Measurements from ENCODE around the gene TMEM191C. TPM values are rescaled to one million over a fixed set of nuclear protein-coding genes. Genes with fewer than 3 reads are reported as not detected.
A peak's percentile ranks its signal among the peaks of the same experiment; 100 is the strongest.
"Not testable (repeated sequence)": the region's sequence is repeated elsewhere in the genome, so short reads cannot be mapped to it uniquely, and the experiment has no call there.

The TMEM191C gene
- total RNA-seq, 2 experiments from 2014 or later: 1.0 to 1.1 TPM

DNA sequence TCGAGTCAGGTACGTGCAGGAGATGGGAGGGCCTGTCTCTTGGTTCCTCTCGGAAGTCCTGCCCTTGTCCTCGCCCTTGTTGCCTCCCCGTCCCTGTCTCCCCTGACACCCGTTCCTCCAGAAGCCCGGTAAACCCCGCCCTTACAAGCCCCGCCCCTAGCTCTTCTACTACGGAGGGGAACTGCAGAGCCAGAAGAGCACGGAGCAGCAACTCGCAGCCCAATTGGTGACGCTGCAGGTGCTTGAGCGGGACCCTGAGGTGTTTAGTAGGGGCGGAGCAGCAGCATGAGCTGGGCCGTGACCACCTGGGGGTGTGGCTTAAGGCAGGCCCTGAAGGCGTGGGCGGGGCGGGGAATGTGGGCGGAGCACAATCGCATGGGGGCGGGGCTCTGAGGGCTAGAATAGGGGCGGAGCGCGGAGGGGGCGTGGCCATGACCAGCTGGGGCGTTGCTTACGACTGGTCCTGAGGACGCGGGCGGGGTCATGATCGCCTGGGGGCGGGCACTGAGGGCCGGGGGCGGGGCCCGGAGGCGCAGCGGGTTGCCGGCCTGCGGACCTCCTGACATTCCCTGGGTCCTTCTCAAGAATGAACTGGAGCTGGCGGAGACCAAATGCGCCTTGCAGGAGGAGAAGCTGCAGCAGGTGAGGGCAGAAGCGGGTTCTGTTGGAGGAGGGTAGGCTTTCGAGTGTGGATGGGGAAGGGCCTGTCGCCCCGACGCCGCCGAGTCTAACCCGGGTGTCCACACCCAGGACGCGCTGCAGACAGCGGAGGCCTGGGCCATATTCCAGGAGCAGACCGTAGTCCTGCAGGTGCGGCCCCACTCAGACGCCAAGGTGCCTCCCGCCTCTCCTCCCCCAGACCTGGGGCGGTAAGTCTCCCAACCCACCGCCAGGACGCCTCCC, 1.3 kb downstream of the TMEM191C start:
- CTCF ChIA-PET; H3K9me3 Mint-ChIP-seq (ENCODE audit: low read depth); H3K4me1 Mint-ChIP-seq; H3K36me3 Mint-ChIP-seq (ENCODE audit: low read depth); intact Hi-C loops (cut with DNase I, micrococcal nuclease); H3K27me3 Mint-ChIP-seq; POLR2A ChIA-PET: not testable (repeated sequence)
- Mint-ChIP-seq H3K4me3 (peak overlapping the region; percentile 77), H3K27ac (peak overlapping the region; percentile 79)
- ATAC-seq (peak; percentile 93), DNase-seq (peak; percentile 95)

DNA sequence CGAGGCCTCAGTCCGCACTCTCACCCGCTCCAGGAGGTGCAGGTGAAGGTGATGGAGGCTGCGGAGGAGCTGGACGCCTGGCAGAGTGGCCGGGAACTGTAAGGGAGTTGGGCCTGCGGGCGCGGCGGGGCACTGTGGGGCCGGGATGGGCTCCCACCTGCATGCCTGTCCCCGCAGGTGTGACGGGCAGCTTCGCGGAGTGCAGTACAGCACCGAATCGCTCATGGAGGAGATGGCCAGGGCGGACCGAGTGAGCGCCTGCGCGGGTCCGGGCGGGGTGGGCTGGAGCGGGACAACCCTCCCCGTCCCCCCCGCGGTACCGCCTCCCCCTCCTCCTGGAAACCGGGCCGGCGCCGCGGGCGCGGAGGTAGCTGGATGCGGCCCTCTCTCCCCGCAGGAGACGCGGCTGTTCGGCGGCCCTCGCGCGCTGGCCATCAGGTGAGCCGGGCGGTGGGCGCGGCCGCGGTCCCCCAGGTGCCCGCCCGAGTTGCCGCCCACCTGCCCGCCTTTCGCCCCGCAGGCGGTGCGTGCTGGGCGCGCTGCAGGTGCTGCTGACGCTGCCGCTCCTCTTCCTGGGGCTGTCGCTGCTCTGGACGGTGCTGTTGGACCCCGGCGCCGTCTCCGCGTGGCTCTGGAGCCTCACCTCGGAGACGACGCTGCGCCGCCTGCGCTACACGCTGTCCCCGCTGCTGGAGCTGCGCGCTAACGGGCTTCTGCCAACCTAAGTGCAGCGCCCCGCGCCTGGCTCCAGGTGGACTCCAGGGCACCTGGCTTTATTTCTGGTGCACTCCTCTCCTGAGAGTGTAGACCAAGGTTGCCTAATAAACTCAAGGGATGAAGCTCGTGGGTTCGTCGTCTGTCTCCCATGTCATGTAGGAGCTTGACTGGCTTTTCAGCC, 2.2 kb downstream of the TMEM191C start:
- ATAC-seq (peak; percentile 0), DNase-seq (peak; percentile 43)
- CTCF ChIA-PET; H3K27ac Mint-ChIP-seq; H3K4me1 Mint-ChIP-seq; POLR2A ChIA-PET; H3K36me3 Mint-ChIP-seq (ENCODE audit: low read depth); H3K9me3 Mint-ChIP-seq (ENCODE audit: low read depth); H3K4me3 Mint-ChIP-seq; intact Hi-C loops (cut with DNase I, micrococcal nuclease); H3K27me3 Mint-ChIP-seq: not testable (repeated sequence)

DNA sequence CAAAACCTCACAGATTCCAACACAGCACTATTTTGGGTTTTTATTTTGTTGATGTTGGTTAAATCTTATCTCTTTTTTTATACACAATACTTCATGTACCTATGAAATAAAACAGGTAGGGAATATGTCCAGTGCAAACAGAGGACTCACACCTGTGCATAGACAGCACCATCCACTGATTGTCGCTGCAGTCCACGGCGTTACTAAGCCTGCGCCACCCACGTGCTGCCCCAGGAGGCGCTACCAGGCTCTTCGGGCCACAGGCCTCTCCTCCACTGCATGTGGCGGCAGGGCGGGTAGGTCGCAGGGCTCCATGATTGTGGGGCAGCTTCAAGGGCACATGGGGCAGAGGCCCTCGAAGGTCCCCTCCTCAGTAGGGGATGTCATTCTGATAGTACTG, 5.8 kb downstream of the TMEM191C start:
- H3K4me3 Mint-ChIP-seq; H3K27me3 Mint-ChIP-seq; H3K4me1 Mint-ChIP-seq; ATAC-seq; DNase-seq; H3K9me3 Mint-ChIP-seq (ENCODE audit: low read depth); H3K27ac Mint-ChIP-seq; H3K36me3 Mint-ChIP-seq (ENCODE audit: low read depth); CTCF ChIA-PET; intact Hi-C loops (cut with DNase I, micrococcal nuclease); POLR2A ChIA-PET: not testable (repeated sequence)

DNA sequence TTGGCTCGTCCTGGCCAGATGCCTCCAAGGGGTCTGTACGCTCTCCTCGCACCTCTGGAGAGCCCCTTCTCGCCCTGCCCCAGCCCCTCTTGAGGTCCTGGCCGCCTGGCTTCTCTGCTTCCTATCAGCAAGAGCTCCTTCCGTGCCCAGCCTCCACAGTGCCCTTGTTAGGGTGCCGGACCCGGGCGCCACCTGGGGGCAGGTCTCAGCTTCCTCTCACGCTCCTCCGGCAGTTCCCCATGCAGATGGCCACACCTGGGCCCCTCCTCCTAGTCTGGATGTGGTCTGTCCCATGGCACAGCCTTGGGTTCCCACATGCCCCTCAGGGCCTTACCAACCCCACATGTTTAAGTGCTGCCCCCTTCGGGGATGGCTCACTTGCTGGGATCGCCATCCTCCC, 6.5 kb downstream of the TMEM191C start:
- H3K27me3 Mint-ChIP-seq; intact Hi-C loops (cut with DNase I, micrococcal nuclease); H3K4me3 Mint-ChIP-seq; H3K9me3 Mint-ChIP-seq (ENCODE audit: low read depth); H3K27ac Mint-ChIP-seq; DNase-seq; H3K36me3 Mint-ChIP-seq (ENCODE audit: low read depth); CTCF ChIA-PET; ATAC-seq; POLR2A ChIA-PET; H3K4me1 Mint-ChIP-seq: not testable (repeated sequence)

DNA sequence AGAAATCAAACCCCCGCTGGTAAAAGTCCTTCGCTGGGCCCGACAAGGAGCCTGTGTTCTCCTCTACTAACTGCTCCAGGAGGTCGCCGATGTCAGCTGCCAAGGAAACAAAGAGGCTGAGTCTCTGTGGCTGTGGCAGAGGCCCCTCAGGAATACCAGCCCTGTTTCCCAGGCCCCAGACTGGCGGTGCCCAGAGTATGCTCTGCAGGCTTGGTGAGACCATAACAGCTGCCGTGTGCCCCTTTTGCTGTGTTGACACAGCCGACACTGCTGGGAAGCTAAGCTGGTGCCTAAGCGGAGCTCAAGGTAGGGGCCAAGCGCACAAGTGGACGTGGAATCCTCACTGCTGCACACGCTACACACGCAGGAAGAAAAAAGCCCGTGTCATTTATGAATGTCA, 16.9 kb downstream of the TMEM191C start:
- ATAC-seq; H3K36me3 Mint-ChIP-seq (ENCODE audit: low read depth); DNase-seq; POLR2A ChIA-PET; H3K9me3 Mint-ChIP-seq (ENCODE audit: low read depth); H3K4me1 Mint-ChIP-seq; intact Hi-C loops (cut with DNase I, micrococcal nuclease); H3K27me3 Mint-ChIP-seq; CTCF ChIA-PET; H3K27ac Mint-ChIP-seq; H3K4me3 Mint-ChIP-seq: not testable (repeated sequence)

DNA sequence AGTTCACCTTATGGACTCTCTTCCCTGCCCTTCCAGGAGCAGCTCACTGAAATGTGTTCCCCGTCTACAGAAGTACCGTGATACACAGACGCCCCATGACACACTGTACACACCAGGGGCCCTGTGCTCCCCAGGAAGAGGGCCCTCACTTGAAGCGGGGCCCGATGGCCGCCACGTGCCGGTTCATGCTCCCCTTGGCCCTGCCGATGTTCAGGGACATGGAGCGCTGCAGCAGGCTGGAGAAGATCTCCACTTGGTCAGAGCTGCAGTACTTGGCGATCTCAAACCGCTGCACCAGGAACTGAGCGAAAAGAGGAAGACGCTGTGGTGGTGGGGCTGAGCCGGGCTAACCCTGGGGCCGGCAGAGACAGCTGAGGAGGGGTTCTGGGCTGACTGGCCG, 20.5 kb downstream of the TMEM191C start:
- H3K4me1 Mint-ChIP-seq; intact Hi-C loops (cut with DNase I, micrococcal nuclease); H3K27ac Mint-ChIP-seq; CTCF ChIA-PET; H3K4me3 Mint-ChIP-seq; H3K27me3 Mint-ChIP-seq; H3K36me3 Mint-ChIP-seq (ENCODE audit: low read depth); ATAC-seq; DNase-seq; H3K9me3 Mint-ChIP-seq (ENCODE audit: low read depth); POLR2A ChIA-PET: not testable (repeated sequence)

DNA sequence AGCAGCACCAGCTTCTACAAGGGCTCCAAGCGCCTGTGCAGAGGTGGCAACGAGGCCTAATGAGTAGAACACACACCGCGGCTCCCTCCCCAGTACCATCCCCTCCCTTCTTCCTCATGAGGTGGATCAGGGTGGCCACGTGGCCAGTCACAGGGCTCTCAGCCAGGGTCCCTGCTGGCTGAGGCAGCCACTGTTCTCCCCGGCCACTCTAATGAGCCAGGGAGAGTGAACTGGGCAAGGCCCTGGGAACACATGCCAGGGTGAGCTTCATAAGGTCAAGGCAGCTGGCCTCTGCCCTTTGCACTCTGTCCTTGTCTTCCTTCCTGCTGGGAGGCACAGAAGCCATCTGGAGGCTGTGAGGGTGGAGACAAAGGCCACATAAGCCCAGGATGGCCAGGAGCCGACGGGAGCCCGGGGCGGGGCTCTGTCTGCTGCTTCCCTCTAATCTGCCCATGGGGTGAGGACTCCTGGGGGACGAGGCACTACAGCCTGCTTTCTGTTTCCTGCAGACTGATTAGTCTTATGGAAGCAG, 22.0 kb downstream of the TMEM191C start:
- H3K4me3 Mint-ChIP-seq; ATAC-seq; H3K4me1 Mint-ChIP-seq; DNase-seq; CTCF ChIA-PET; POLR2A ChIA-PET; H3K27ac Mint-ChIP-seq; H3K36me3 Mint-ChIP-seq (ENCODE audit: low read depth); intact Hi-C loops (cut with DNase I, micrococcal nuclease); H3K9me3 Mint-ChIP-seq (ENCODE audit: low read depth); H3K27me3 Mint-ChIP-seq: not testable (repeated sequence)

DNA sequence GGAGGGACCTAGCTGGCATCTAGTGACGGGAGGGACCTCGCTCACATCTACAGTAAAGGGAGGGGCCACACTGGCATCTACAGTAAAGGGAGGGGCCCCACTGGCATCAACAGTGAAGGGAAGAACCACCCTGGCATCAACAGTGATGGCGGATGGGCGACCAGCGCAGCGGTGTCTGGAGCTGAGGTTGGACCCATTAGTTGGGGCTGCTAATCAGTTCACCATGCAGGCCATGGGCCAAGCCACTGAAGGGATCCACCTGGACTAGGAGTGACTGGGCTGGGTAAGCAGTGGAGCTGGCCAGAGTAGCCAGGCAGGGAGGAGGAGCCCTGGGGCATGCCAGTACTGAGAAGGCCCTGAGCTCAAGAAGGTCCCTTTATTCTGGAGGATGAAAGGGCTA, 23.4 kb downstream of the TMEM191C start:
- H3K4me3 Mint-ChIP-seq; CTCF ChIA-PET; H3K9me3 Mint-ChIP-seq (ENCODE audit: low read depth); H3K36me3 Mint-ChIP-seq (ENCODE audit: low read depth); ATAC-seq; H3K4me1 Mint-ChIP-seq; H3K27ac Mint-ChIP-seq; H3K27me3 Mint-ChIP-seq; intact Hi-C loops (cut with DNase I, micrococcal nuclease); DNase-seq; POLR2A ChIA-PET: not testable (repeated sequence)

DNA sequence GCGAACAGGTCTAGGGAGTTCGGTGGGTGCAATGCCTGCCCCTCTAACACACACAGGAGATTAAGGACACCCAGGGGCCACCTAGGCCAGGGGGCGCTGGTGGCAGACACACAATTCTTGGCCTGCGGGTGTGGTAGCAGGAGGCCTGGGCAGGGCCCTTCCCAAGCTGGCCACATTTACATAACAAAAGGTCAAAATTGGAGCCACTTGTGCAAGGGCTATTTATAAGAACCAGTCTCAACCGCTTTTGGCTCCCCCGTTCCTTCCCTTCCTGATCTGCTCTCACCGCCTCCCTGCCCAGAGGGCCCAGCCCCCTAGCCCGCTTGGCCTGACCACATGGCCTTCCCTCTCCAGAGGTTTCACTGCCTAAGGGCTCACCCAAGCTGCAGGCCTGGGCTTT, 25.1 kb downstream of the TMEM191C start:
- H3K27me3 Mint-ChIP-seq; H3K36me3 Mint-ChIP-seq (ENCODE audit: low read depth); CTCF ChIA-PET; H3K4me3 Mint-ChIP-seq; ATAC-seq; H3K27ac Mint-ChIP-seq; POLR2A ChIA-PET; H3K9me3 Mint-ChIP-seq (ENCODE audit: low read depth); H3K4me1 Mint-ChIP-seq; DNase-seq; intact Hi-C loops (cut with DNase I, micrococcal nuclease): not testable (repeated sequence)

DNA sequence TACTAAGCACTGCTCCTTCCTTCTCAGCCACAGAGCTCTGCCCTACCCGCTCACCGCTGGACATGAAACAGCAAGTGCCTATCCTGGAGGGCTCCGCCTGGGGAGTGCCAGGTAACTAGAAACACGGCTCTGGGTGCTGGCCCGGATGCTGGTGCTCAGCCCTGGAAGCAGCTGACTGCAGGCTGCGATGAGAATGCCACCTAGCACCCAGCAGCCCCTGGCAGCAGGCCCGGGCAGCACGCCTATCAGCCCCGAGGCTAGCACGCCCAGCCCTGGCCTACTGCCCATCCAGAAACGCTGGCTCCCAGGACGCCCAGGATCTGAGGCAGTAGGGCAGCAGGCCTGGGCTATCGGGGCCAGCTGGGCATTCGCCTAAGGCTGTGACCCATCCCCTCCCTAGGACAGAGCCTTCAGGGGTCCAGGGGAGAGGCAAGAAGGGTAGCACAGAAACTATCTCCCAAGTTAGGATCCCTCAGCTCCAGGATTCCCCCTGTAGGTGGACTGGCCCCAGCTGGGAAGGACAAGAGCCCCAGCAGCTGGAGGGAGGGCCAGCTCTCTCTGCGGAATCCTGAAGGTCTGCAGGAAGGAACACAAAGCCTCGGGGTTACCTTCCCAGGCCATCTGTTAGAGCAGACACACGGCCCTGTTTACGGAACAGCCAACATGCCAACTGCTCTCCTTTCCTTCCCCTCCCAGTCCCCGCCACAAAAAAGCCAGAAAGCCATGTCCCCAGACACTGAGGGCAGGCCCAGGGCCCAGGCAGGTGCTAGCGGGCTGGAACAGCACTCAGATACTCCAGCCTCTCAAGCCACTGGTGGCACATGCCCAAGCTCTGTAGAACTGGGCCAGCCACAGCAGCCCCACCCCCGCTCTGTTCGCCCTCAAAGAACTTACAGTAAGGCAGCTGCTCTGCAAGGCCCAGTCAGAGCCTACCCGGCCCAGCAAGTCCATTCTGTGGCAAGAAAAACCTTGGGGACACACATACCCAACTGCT, 26.9 kb downstream of the TMEM191C start:
- intact Hi-C loops (cut with DNase I, micrococcal nuclease); H3K9me3 Mint-ChIP-seq (ENCODE audit: low read depth); POLR2A ChIA-PET; CTCF ChIA-PET; H3K27ac Mint-ChIP-seq; H3K36me3 Mint-ChIP-seq (ENCODE audit: low read depth); H3K4me3 Mint-ChIP-seq; H3K4me1 Mint-ChIP-seq; H3K27me3 Mint-ChIP-seq; DNase-seq: not testable (repeated sequence)
- peak; percentile 33 for ATAC-seq

DNA sequence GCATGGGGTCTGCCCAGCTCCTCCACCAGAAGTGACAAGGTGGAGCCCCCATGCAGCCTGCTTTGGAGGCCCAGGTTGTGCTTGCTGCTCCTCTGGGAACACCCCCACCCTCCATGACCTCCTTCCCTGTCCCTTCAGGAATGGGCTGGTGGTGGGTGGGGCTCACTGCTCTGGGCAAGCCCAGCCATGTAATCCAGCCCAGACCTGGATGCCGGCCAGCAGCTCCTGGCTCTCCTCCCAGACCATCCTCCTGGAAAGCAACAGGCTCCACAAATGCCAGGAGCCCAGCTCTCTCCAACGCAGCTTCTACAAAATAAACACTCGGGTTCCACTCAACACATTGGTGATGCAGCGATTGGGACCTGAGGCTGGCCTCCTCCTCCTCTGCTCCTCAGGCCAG, 30.8 kb downstream of the TMEM191C start:
- H3K36me3 Mint-ChIP-seq (ENCODE audit: low read depth); DNase-seq; H3K27ac Mint-ChIP-seq; intact Hi-C loops (cut with DNase I, micrococcal nuclease); ATAC-seq; CTCF ChIA-PET; H3K27me3 Mint-ChIP-seq; H3K4me1 Mint-ChIP-seq; H3K9me3 Mint-ChIP-seq (ENCODE audit: low read depth); POLR2A ChIA-PET; H3K4me3 Mint-ChIP-seq: not testable (repeated sequence)
